Right ventricle myocardium superior (tissue), 1 donor: ENCODE measurements around the gene LTBR. TPM values are rescaled to one million over a fixed set of nuclear protein-coding genes. Genes with fewer than 3 reads are reported as not detected.
A peak's percentile ranks its signal among the peaks of the same experiment; 100 is the strongest.
"Not testable (repeated sequence)": the region's sequence is repeated elsewhere in the genome, so short reads cannot be mapped to it uniquely, and the experiment has no call there.

Experiments
- ATAC-seq: fragments of 200-7000 bp; cut with Tn5 transposase; one replicate; pipeline ENCODE4 v1.9.1; 2020; ENCODE audit warnings: mild to moderate bottlenecking; ENCODE audit not compliant: poor library complexity
- DNase-seq: peaks from one replicate; pipeline ENCODE4 v3.0.0-alpha.2; 2020
- intact Hi-C: fragments of 100-400 bp; cut with DNase I; formaldehyde crosslinking; loops from one replicate; pipeline ENCODE4 v1.11.2; 2022
- total RNA-seq: library from RNA; stranded (reverse); fragmentation: NEBNext Ultra II Directional; extraction: Animal tissue kit (Norgen Biotek cat#: 25700); gene quantifications from one replicate; pipeline ENCODE4 v1.2.1, GENCODE V29; 2021
- donor health status: DM: no; HTN: yes; CAD: no; lungs with severe emphysema.

Gene LTBR
- total RNA-seq, 1 donor from 2014 or later = 23.2 TPM

GRCh38 chr12:6396031-6396430 is 12.1 kb downstream of the LTBR start:
- no peak for ATAC-seq
- intact Hi-C loops = no loop called here
- DNase-seq = no peak

DNA sequence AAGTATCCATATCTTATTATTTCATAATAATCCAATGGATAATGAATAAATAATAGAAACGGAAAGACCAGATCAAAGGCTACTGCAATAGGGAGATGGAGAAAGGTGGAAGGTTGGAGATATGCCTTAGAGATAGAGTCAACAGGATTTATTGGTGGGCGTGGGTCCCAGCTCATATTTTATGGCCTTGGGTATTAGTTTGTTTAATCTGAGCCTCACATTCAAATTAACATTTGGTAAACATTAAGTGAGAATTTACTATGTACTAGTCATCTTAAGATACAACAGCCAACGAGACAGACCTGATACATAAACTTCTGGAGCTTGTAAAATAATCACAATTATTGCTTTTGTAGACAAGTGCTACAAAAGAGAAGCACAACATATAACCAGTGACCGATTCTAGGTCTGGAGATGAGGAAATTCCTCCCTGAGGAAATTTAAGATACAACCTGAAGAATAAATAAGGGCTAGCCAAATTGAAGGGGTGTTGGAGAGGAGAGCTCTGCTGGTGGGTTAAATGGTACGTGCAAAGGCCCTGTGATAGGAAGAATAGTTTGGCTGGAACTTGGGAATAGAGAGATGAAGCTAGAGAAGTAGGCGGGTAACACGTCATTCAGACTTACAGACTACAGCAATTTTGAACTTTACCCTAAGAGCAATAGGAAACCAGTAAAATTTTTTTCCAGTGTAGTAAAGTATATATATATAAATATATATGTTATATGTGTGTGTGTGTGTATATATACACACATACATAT is 16.1 kb downstream of the LTBR start:
- intact Hi-C loops = no loop called here
- ATAC-seq = no peak
- DNase-seq = no peak

DNA sequence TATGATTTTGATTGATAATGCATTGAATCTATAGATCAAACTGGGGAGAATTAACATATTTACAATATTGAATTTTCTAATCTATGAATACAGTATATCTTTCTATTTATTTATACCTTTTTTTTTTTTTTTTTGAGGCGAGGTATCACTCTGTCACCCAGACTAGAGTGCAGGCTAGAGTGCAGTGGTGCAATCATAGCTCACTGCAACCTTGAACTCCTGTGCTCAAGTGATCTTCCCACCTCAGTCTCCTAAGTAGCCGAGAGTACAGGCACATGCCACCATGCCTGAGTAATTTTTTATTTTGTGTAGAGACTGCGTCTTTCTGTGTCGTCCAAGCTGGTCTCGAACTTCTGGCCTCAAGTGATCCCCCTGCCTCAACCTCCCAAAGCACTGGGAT is 20.4 kb downstream of the LTBR start:
- DNase-seq = no peak
- intact Hi-C loops = no loop called here
- ATAC-seq = no peak

- no peak for ATAC-seq
- intact Hi-C loops = no loop called here
- DNase-seq = no peak
These were observed 22.0 kb downstream of the LTBR start for GRCh38 chr12:6405963-6406362.

- ATAC-seq (no peak), DNase-seq (no peak)
- intact Hi-C loops = no loop called here
These were observed 23.4 kb downstream of the LTBR start for GRCh38 chr12:6407236-6407954.

DNA sequence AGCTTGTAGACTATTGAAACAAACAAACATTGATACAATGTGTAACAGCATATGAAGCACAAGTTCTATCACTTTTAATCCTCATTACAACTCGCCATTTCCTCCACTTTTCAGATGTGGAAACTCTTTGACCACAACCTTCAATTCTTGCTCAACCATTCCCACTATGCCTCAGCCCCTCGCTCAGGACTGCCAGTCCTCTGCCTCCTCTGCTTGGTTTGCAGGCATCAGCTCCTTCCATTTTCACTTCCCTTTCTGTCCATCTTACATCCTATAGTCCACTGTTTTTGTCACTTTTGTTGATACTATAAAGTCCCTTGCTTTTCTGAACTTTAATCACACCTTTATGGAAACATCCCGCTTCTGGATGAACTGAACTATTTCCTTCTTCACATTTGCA is 32.6 kb downstream of the LTBR start:
- peak; percentile 63 for ATAC-seq
- intact Hi-C loops = no loop called here
- DNase-seq = no peak

DNA sequence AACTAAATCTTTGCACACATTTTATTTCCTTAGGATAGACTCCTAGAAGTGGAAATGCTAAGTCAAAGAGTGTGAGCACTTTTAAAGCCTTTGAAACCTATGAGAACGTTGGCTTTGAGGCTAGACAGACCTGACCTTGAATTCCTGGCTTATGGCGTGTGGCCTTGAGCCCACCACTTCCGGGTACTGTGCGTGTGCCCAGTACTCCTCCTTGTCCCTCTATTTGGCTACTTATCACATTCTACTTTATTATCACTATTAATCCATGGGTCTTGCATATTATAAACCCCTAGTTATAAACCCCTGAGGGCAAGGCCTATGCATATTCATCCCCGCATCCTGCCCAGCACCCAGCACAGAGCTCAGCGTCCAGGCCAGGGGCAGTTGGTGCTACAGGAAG is 34.8 kb downstream of the LTBR start:
- DNase-seq = no peak
- intact Hi-C loops = no loop called here
- ATAC-seq = no peak

GRCh38 chr12:6420364-6420763 is 36.4 kb downstream of the LTBR start:
- DNase-seq (no peak), ATAC-seq (no peak)
- intact Hi-C loops = loop anchor here (5.0 kb wide), 1 partner anchor 42 kb away; no protein-coding TSS in a partner anchor

GRCh38 chr12:6423267-6424007 is 39.5 kb downstream of the LTBR start:
- DNase-seq (peak; percentile 89), ATAC-seq (peak; percentile 100)
- intact Hi-C loops = loop anchor here (5.0 kb wide), 1 partner anchor 39 kb away; no protein-coding TSS in a partner anchor

GRCh38 chr12:6424008-6424347 is 40.0 kb downstream of the LTBR start:
- DNase-seq (no peak), ATAC-seq (no peak)
- intact Hi-C loops = loop anchor here (5.0 kb wide), 1 partner anchor 38 kb away; no protein-coding TSS in a partner anchor

DNA sequence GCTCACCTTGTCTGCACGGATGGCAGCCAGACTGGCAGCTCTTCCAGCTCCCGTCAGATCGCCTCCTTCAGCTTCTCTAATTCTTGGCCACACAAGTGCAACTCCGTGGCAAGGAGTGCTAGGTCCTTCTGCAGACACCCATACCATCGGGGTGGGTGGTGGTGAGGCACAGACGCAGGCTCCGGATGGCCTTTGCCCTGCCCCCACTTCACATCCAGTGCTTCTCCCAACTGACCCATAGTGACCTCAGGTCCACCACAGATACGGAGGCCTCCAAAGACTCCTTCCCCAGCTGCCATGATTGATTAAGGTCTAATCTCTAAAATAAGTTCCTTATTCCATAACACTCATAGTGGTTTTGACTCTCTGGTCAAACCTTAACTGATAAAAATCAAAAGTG is 40.9 kb downstream of the LTBR start:
- DNase-seq (no peak), ATAC-seq (no peak)
- intact Hi-C loops = loop anchor here (5.0 kb wide), 1 partner anchor 37 kb away; no protein-coding TSS in a partner anchor

DNA sequence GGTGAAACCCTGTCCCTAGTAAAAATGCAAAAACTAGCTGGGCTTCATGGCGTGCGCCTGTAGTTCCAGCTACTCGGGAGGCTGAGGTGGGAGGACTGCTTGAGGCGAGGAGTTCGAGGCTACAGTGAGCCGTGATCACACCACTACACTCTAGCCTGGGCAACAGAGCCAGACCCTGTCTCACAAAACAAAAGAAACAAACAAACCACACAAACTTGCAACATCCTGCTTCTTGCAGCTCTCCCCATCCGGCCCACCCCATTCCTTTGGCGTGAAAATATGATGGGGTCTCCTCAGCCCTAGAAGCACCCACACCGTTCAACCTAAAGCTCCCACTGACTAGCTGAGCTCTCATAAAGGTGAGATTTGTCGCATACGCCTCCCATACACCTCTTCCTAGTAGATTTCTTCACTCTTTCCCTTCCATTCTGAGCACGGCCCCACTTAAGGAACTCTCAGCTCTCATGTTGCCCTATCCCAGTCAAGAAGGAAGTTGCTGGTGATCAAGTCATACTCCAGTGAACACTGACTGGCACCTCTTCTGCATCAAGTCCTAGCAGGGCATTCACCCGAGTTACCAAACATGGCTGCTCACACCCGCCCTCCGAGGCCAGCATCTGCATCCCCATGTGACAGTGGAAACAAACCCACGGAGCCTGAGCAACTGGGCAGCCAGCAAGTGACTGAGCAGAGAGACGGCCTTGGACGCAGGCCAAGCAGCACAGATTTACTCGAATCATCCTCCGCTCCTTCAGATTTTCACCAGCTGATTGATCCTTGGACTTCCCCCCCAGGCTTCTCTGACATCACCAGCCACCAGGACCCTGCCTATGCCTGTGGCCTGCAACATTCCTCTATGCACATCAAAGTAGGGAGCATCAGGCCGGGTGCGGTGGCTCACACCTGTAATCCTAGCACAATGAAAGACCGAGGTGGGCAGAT is 41.9 kb downstream of the LTBR start:
- intact Hi-C loops = no loop called here
- DNase-seq = no peak

GRCh38 chr12:6426882-6427671 is 43.1 kb downstream of the LTBR start:
- no peak for DNase-seq
- no peak for ATAC-seq
- intact Hi-C loops = no loop called here

More for the DNA sequence above, 41.9 kb downstream of the LTBR start:
- no peak for ATAC-seq

DNA sequence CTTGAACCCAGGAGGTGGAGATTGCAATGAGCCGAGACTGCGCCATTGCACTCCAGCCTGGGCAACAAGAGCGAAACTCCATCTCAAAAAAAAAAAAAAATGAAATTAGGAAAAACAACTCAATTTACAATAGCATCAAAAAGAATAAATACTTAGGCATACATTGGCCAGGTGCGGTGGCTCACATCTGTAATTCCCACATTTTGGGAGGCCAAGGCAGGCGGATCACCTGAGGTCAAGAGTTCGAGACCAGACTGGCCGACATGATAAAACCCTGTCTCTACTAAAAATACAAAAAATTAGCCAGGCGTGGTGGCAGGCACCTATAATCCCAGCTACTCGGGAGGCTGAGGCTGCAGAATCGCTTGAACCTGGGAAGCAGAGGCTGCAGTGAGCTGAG is 43.8 kb downstream of the LTBR start:
- DNase-seq, ATAC-seq, intact Hi-C loops: not testable (repeated sequence)

GRCh38 chr12:6428326-6428725 is 44.4 kb downstream of the LTBR start:
- no peak for ATAC-seq
- intact Hi-C loops = no loop called here
- DNase-seq = no peak

- DNase-seq (peak; percentile 84), ATAC-seq (peak; percentile 86)
- intact Hi-C loops = no loop called here
These were observed 46.4 kb downstream of the LTBR start for GRCh38 chr12:6430124-6430989.

GRCh38 chr12:6432991-6433390 is 49.0 kb downstream of the LTBR start:
- DNase-seq (no peak), ATAC-seq (no peak)
- intact Hi-C loops = no loop called here
